Measurements from ENCODE around the gene TM4SF1. TPM values are rescaled to one million over a fixed set of nuclear protein-coding genes. Genes with fewer than 3 reads are reported as not detected.
"Not testable (repeated sequence)": the region's sequence is repeated elsewhere in the genome, so short reads cannot be mapped to it uniquely, and the experiment has no call there.

TM4SF1 gene
- total RNA-seq, 1 experiment from 2014 or later: 898 TPM

DNA sequence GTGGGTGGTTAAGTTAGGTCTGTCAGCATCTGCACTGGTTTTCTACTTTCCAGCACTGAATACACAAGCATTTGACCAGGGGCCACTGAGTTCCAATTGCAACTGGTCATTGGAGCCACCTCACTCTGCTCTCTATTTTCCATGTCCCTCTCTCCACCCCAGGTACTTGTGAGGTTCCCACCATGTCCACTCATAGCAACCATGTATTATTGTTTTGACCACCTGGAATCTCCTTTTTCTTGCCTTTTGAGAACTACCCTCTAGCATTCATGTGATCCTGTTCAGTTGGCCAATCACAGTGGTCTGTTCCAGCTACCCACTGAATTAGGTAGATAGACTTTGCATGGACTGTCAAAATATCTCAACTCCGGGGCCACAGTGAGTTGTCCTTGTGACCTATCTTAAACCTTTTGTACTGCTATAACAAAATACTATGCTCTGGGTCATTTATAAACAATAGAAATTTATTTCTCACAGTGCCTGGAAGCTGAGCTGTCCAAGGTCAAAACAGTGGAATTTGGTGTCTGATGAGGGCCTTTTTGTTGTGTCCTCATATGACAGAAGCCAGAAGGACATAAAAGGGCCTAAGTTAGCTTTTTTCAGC, 23.8 kb downstream of the TM4SF1 start:
- DNase-seq (ENCODE audit: extremely low read depth, low read depth): no peak

DNA sequence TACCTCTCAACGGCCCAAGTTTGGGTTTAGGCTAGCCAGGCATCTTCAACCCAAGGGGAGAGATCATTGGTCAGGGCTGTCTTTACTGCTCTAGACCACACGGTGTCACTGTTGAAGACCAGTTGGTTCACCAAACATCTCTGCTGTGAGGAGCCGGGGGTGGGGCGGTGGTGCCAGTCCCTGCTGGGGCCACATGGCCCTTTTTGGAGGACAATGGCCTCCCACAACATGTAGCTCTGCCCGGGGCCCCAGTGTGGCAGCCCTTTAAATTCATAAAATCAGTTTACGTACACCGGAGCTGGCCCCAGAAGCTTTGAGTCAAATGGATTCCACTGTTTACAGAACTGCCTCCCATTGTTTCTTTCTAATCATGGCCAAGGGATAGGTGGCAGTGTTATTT, 24.9 kb downstream of the TM4SF1 start:
- DNase-seq (ENCODE audit: extremely low read depth, low read depth): peak; percentile 63

DNA sequence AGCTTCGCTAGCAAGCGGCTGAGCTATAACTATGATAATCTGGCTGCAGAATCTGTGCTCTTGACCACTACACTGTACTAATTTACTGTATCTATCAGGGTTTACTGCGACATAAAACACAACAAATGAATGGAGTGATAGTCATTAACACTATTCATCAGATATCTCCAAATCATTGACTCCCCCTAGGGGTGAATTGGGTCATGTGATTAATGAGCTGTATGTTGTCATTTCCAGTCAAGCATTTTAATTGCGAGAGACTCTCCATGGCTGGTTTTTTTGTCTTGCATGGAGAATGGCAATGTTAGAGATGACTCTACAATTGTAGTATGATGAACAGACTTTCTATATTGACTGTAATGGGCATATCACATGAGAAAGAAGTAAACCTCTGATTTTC, 33.5 kb downstream of the TM4SF1 start:
- DNase-seq (ENCODE audit: extremely low read depth, low read depth): no peak

- no peak for DNase-seq (ENCODE audit: extremely low read depth, low read depth)
Measured at GRCh38 chr3:149342413-149343380, 34.8 kb downstream of the TM4SF1 start.

DNA sequence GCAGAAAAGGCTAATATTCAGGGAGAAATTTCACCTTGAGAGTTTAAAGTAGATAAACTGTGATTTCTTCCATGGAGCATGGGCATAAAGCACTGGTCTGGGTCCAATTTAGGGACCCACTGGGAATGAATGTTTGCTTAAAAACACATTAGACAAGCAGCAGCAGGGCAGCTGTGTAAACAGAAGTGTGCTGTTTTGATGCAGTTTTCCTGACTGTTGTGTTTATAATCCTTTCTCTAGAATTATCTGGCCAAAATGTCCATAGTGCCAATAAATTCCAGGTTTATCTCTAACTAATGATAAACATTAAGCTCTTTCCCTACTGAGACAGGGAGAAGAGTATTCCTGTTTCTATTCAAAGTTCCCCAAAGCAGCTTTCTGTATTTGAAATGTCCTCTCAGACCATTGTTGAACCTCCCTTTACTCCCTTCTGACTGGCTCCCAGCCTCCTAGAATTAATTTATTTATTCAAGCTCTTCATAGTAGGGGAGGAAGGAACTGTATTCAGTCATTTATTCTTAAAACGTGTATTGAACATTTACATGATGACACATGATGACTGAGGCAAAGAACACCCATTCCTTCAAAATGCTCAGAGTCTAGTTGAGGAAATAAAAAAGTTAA, 37.0 kb downstream of the TM4SF1 start:
- no peak for DNase-seq (ENCODE audit: extremely low read depth, low read depth)

DNA sequence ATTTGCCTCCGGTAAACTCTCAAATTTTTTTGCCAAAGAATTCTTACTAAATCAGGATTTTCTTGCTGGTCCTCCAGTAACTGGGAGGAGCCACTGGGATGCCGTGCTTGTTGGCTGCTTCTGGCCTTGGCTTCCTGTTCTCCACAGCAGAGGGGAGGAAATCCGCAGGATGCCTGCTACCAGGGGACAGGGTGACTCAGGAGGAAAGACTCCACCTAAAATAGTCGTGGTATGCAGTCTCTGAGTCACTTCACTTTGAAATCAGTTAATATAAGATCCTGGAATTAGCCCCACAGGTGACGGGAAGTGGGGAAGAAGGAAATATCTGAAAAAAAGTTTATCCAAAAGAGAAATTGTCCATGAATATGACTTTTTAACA, 37.5 kb downstream of the TM4SF1 start:
- DNase-seq (ENCODE audit: extremely low read depth, low read depth): peak; percentile 82

DNA sequence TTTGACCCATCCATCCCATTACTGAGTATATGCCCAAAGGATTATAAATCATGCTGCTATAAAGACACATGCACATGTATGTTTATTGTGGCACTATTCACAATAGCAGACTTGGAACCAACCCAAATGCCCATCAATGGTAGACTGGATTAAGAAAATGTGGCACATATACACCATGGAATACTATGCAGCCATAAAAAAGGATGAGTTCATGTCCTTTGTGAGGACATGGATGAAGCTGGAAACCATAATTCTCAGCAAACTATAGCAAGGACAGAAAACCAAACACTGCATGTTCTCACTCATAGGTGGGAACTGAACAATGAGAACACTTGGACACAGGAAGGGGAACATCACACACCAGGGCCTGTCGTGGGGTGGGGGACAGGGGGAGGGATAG, 40.0 kb downstream of the TM4SF1 start:
- DNase-seq (ENCODE audit: extremely low read depth, low read depth): not testable (repeated sequence)

- DNase-seq (ENCODE audit: extremely low read depth, low read depth): no peak
Measured at GRCh38 chr3:149336925-149337324, 40.5 kb downstream of the TM4SF1 start.

DNA sequence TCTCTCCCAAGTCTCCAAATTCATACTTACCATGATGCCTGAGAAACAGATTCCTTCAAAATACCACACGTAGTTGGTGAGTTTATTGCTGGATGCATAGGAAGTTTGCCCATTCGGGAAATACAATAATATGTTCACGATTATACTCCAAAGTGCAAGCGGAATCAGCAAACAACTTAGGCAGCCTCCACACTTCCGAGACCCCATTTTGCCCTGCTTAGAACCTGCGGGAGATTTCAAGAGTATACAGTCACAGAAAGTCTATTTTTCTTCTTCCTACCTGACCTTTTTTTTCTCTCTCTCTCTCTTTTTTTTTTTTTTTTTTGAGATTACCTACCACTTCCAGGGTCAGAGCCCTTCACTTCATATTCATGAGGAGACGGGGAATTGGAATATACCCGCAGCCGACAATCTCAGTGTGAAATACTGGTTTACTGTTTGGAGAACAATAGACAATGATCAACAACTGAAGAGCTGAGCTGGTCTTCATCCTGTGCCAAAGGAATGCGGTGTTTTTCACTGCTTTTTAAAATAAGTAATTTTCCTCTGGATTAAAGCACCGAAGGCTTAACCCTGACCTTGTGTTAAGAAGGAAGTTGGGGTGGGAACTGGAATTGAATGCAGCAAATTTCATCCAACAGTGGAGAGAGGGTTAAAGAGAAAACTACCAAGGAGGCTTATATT, 44.1 kb downstream of the TM4SF1 start, which contains the start of gene TM4SF18:
Gene TM4SF18 (minus strand): TSS at position 461 of the 684 bp plus-strand sequence. CDS start 254 bp downstream, at position 207.
- DNase-seq (ENCODE audit: extremely low read depth, low read depth): peak; percentile 41

- no peak for DNase-seq (ENCODE audit: extremely low read depth, low read depth)
Measured at GRCh38 chr3:149332771-149333170, 44.7 kb downstream of the TM4SF1 start.

GRCh38 chr3:149332227-149332765, 45.2 kb downstream of the TM4SF1 start:
- DNase-seq (ENCODE audit: extremely low read depth, low read depth): no peak

- no peak for DNase-seq (ENCODE audit: extremely low read depth, low read depth)
Measured at GRCh38 chr3:149331396-149331795, 46.1 kb downstream of the TM4SF1 start.

DNA sequence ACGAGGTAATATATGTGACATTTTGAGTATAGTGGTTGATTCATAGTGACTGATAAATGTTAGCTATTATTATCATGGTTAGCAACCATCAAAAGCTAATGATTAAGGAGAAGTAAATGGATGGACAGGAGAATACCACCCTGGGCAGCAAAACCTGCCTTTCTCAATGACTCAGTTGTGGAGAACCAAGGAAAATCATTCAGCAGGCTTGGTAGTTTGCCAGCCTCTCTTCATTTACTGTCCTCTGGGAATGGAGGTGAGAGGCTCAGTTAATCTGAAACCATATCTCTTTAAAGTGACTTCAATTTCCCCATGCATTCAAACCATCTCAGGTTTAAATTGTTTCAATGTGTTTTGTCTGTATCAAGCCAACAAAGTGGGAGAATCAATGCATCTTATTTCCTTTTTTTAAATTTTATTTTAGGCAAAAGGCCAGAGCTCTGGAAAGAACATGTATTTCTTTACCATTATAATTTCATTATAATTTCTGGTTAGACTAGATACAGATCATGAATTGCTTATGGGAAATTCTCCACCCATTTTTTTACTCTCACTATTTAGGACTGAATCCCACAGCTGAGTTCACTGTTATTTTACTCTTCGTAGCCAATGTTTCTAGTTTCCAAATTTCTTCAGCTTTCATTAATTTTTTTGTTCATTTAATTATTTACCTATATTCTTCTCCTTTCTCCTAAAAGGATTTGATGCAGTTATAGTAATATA, 46.7 kb downstream of the TM4SF1 start:
- no peak for DNase-seq (ENCODE audit: extremely low read depth, low read depth)

DNA sequence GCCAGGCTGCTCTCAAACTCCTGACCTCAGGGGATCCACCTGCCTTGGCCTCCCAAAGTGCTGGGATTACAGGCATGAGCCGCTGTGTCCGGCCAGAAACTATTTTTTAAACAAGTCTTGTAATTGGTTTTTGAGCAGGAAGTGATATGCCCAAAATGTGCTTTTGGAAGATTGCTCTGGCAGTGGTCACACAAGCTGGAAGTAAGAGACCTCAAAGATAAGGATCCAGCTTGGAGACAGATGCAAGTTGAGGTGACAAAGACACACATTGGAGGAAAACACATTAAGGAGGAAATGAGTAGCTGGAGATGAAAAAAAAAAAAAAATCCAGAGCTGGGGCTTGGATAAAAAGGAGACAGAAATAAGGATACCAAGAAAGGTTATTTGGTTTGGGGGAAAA, 50.3 kb downstream of the TM4SF1 start:
- no peak for DNase-seq (ENCODE audit: extremely low read depth, low read depth)

- DNase-seq (ENCODE audit: extremely low read depth, low read depth): no peak
Measured at GRCh38 chr3:149325581-149325980, 51.9 kb downstream of the TM4SF1 start.

- DNase-seq (ENCODE audit: extremely low read depth, low read depth): no peak
Measured at GRCh38 chr3:149324332-149324731, 53.1 kb downstream of the TM4SF1 start.

DNA sequence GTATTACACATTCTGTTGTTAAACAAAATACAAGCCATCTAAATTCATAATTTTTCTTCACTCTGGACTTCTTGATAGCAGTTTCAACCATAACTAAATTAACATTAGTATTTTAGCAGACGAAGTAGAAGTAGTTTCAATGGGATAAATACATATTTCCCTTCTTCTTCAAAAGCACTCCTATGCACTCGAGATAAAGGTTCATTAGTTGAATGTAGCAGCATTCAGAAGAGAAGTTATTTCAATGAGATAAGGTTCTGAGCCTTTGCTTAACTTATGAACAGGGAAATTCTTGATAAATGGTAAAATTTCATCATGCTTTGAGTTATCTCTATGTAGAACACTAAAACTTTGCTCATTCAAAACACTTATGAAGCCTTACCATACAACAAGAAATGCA, 55.8 kb downstream of the TM4SF1 start:
- no peak for DNase-seq (ENCODE audit: extremely low read depth, low read depth)

DNA sequence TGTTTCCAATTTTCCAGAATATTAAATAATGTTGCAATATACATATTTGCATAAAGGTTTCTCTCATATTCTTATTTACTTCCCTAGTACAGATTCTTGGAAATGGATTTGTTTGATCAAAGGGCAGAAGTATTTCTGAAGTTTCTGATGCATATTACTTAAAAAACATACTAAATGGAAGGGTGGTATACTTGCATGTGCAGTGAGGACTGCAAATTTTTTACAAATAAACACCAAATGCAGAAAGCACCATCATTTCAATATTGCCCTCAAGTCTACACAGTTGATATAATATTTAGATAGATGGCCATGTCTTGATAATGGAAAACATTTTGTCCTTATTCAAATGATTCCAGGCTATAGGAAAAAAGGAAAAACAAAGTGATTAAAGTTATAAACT, 56.3 kb downstream of the TM4SF1 start:
- no peak for DNase-seq (ENCODE audit: extremely low read depth, low read depth)

GRCh38 chr3:149319750-149320149, 57.7 kb downstream of the TM4SF1 start:
- no peak for DNase-seq (ENCODE audit: extremely low read depth, low read depth)

All from NCI-H460 (cell line).